Activated naive CD8-positive, alpha-beta T cell treated with anti-CD3 and anti-CD28 coated beads, Interleukin-2, amount 10 ng/mL, durations not matched to agents 7 days and 5 days (primary cell): ENCODE data around the gene LGALS3BP. TPM values are rescaled to one million over a fixed set of nuclear protein-coding genes. Genes with fewer than 3 reads are reported as not detected.

Experiments used
- ATAC-seq: fragments of 150-1000 bp; cut with Tn5 transposase; one replicate; pipeline ENCODE4 v1.10.0; 2021; ENCODE audit warnings: low read depth, moderate library complexity
- POLR2A ChIA-PET: fragments of 350-600 bp; sonication (Branson Sonifier 250); formaldehyde crosslinking; loops from one replicate; lab custom pipeline; 2021; ENCODE audit warnings: antibody characterized with exemption; lab: Charles Lee
- DNase-seq: peaks from one replicate; pipeline ENCODE4 v3.0.0; 2021
- H3K27ac Mint-ChIP-seq: one replicate; pipeline ENCODE4 v1.8.0; 2022; ENCODE audit warnings: mild to moderate bottlenecking, mixed read lengths
- H3K27me3 Mint-ChIP-seq: one replicate; pipeline ENCODE4 v1.8.0; 2022; ENCODE audit warnings: mild to moderate bottlenecking, moderate library complexity, mixed read lengths
- H3K36me3 Mint-ChIP-seq: one replicate; pipeline ENCODE4 v1.8.0; 2021; ENCODE audit warnings: mild to moderate bottlenecking, mixed read lengths
- H3K4me1 Mint-ChIP-seq: one replicate; pipeline ENCODE4 v1.8.0; 2021; ENCODE audit warnings: mixed read lengths
- H3K4me3 Mint-ChIP-seq: one replicate; pipeline ENCODE4 v1.8.0; 2022; ENCODE audit warnings: mild to moderate bottlenecking, moderate library complexity, mixed read lengths
- H3K9me3 Mint-ChIP-seq: one replicate; pipeline ENCODE4 v1.8.0; 2021; ENCODE audit warnings: mixed read lengths
- total RNA-seq, 2 experiments: library from RNA; stranded (reverse); gene quantifications; one replicate each; pipeline ENCODE4 v1.2.3, GENCODE V29; 2021

Gene LGALS3BP
- total RNA-seq, 2 experiments from 2014 or later = 193 to 222 TPM

DNA sequence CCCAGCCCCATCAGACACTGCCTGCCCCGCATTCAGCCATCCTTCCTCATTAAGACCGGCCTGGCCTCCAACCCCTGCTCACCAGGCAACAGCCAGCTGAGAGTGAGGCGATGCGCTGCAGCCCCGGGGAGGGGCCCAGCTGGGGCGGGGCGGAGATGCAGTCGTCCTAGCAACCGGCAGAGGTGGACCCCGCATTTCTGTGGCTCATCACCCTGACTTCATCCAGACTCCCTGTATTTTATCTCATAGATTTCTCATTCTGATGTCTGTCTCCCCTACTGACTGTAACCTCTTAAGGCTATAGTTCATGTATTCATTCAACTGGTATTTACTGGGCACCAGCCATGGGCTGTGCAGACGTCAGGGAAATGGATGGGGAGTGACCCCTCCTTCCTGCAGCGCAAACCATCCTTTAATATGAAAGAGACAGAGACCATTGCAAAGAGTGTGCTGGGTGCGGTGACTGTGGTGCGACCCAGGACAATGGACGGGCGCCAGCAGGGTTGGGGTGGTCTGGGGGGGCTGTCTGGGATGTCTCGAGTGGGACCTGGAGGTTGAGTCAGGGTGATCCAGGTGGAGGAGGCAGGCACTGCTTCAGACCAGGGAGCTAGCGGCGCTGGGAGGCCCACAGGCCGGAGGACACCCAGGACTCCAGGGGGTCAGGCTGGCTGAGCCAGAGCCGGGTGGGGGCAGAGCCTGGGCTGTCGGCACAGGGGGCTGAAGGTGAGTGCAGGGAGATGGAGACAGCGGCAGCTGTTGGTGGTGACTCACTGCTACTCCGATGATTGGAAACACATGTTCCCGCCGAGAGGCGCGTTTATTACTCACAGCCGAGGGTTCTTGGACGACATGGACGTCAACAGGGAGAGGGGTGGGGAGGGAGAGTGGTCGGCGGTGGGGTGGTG, 44.1 kb downstream of the LGALS3BP start:
- Mint-ChIP-seq H3K9me3 (no peaks in the 10 kb centered on the region), H3K27me3 (no peaks in the 10 kb centered on the region), H3K27ac (no peak overlapping the region), H3K4me3 (no peak overlapping the region), H3K4me1 (peaks cover 2% of the 10 kb centered on the region), H3K36me3 (no peaks in the 10 kb centered on the region)
- POLR2A ChIA-PET = no interaction called here
- ATAC-seq (no peak), DNase-seq (no peak)

DNA sequence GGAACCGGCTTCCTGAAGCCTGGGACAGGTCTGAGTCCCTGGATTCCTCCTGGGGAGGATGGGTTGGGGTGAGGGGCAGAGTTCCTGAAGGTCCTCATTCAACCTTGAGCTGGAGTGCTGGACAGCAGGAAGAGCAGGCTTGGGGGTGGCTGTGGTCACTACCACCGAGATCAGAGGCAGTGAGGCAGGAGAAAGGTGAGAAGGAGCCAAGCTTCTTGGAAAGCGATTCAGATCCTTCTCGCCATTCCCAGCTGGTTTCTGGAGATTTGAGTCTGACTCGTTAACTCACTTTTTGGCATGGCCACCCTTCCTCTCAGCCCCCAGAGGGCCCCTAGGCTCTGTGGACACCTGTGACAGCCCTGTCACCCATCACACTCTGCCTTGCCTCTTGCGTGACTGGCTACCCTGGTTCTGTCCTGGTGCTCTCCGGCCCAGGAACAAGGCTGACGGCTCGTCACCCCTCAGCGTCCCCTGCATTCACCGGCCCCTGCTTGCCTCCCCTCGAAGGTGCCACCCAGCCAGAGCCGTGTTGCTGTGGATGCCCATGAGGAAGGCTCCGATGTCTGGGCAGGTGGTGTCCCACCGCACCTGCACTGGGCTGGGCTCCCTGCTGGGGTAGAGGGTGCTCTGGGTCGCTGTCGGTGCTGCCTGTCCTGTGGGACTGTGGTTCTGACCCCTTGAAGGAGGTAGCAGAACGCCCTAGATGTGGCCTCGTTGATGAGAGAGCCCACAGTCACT, 44.9 kb downstream of the LGALS3BP start:
- no peak overlapping the region for H3K27ac Mint-ChIP-seq
- no peaks in the 10 kb centered on the region for H3K27me3 Mint-ChIP-seq

DNA sequence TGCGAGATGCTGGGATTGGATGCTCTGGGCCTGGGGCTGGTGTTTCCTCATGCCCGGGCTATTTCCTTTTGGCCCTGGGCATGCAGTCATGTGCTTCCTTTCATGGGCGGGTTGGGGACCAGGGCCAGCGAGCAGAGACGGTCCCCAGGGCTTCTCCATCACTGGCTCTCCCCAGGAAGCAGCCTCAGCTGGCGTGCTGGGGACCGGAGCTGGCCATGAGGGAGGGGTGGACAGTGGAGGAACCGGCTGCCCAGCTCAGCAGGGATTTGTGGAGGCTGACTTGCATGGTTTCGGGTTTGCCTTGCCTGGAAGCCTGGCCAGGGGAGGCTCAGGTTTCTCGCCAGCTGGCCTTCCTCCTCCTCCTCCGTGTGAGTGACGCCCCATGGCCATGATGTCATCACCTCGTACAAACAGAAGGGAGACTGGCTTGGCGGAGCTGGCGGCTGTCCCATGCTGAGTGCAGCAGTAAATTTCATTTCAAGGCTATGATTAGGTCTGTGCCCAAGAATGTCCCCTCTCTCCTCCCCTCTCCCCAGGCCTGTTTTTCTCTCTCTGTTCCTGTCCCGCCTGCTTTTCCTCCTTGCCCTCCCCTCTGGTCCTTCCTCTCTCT, 45.7 kb downstream of the LGALS3BP start:
- H3K9me3 Mint-ChIP-seq = no peaks in the 10 kb centered on the region
- no peaks in the 10 kb centered on the region for H3K36me3 Mint-ChIP-seq
- ATAC-seq = no peak
- H3K27me3 Mint-ChIP-seq = no peaks in the 10 kb centered on the region
- H3K4me3 Mint-ChIP-seq = no peak overlapping the region
- H3K4me1 Mint-ChIP-seq = peaks cover 2% of the 10 kb centered on the region
- no peak overlapping the region for H3K27ac Mint-ChIP-seq
- POLR2A ChIA-PET = no interaction called here
- no peak for DNase-seq

More for the DNA sequence above, 44.9 kb downstream of the LGALS3BP start:
- Mint-ChIP-seq H3K9me3 (no peaks in the 10 kb centered on the region), H3K4me3 (no peak overlapping the region), H3K4me1 (peaks cover 2% of the 10 kb centered on the region), H3K36me3 (no peaks in the 10 kb centered on the region)
- DNase-seq = no peak
- POLR2A ChIA-PET = no interaction called here
- no peak for ATAC-seq

DNA sequence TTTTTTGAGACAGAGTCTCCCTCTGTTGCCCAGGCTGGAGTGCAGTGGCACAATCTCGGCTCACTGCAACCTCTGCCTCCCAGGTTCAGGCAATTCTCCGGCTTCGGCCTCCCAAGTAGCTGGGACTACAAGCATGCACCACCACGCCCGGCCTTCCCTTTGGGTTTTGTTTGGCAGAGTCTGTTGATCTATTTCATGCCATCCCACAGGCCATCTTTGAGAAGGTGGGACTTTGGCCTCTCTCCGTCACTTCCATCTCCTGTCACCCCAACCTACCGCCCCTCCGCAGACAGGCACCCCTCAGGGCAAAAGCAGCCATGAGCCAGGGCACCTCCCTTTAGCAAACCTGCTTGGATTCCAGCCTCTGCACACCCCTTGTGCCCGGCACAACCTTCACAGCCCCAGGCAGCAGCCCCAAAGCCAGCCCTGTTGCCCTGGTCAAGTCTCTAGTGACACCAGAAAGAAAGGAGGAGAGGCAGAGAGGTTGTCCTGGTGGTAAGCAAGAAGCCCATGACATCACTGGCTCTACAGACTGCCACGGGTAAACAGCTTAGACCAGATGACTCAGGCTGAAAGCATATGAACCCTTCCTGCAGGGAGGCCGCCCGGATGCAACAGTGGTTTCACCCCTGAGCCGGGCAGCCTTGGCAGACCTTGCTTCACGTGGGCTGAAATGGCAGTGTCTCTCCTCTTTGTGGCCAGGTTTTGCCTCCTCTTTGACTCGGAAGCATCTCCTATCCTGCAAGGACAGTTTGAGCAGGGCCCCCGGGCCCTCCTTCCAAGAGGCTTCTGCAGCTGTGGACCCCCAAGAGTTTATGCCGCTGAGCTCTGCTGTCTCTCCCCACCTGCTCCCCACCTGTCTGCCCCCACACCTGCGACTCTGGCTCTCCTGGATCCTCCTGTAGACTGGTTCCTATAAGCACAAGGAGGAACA, 46.4 kb downstream of the LGALS3BP start:
- DNase-seq (no peak), ATAC-seq (peak; percentile 85)
- peaks cover 3% of the 10 kb centered on the region for H3K4me1 Mint-ChIP-seq
- peaks cover 4% of the 10 kb centered on the region for H3K27me3 Mint-ChIP-seq
- peak overlapping the region; percentile 66 for H3K27ac Mint-ChIP-seq
- H3K4me3 Mint-ChIP-seq = peak overlapping the region; percentile 1
- H3K9me3 Mint-ChIP-seq = no peaks in the 10 kb centered on the region
- H3K36me3 Mint-ChIP-seq = no peaks in the 10 kb centered on the region
- POLR2A ChIA-PET = no interaction called here

DNA sequence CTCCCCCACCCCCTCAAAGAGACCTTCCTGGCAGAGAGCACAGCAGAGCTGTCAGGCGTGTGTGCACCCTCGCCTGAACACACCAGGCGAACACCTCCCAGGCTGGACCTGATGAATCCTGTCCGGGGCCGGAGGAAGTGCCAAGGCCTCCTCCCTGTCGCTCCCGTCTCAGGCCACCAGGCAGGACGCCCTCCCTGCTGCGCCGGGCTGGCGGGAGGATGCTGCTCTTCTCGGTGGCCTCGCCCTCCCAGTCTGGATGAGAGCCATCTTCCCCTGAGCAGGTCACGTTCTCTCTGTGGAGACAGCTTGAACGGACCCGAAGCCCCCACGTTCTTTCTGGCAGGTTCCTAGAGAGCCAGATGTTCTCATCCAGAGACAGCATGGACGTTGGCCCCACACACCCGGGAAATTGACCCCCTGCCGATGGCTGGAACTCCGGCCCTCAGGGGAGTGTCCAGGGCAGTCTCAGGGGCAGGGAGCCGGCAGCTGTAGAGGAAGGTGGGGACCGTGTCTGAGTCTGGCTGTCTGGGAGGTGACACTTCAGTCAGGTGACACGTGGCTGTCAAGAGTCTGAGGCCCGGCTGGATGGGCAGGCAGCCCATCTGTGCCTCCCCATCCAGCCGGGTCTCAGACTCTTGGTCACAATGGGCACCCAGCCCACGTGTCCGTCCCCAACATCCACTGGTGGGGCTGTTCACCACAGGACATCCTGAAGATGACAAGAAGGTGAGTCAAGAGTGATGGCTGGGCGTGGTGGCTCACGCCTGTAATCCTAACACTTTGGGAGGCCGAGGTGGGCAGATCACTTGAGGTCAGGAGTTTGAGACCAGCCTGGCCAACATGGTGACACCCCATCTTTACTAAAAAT, 49.6 kb downstream of the LGALS3BP start:
- DNase-seq (no peak), ATAC-seq (no peak)
- no peaks in the 10 kb centered on the region for H3K9me3 Mint-ChIP-seq
- peaks cover 3% of the 10 kb centered on the region for H3K4me1 Mint-ChIP-seq
- H3K36me3 Mint-ChIP-seq = no peaks in the 10 kb centered on the region
- no peak overlapping the region for H3K27ac Mint-ChIP-seq
- H3K27me3 Mint-ChIP-seq = peaks cover 12% of the 10 kb centered on the region
- no peak overlapping the region for H3K4me3 Mint-ChIP-seq
- POLR2A ChIA-PET = no interaction called here

DNA sequence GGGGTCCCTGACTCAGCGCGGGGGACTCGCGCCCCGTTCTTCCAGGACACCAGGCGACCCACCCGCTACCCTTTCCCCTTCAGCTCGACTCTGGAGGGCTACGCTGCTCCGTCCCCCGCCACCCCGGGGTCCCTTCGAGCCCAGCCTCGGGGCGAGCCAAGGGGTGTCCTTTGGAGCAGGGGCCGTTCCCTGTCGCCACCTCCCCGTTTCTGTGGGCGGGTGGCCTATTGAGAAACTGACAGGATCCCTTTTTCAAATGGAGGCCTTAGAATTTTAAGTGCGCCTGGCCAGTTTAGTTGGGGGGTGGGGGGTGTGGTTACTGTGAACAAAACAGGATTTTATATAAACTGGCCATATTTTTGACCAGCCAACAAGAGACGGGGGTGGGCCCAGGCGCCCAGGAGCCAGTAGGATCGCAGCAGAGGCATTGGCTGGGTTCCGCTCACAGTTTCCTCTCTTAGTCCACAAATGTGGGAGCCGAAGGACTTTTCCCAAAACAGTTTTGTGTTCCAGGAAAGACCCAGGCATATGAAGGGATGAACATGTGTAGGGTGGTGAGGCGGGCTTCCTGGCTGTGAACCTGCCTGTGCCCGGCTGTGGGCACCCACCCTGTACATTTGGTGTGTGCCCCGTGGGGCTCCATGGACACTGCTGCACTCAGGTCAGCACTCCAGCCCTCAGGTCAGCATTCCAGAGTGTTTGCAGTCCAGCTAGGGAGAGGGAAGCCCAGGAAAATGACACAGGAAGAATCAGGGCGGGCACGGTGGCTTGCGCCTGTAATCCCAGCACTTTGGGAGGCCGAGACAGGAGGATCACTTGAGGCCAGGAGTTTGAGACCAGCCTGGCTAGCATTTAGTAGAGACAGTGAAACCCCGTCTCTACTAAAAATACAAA, 53.8 kb downstream of the LGALS3BP start:
- peaks cover 17% of the 10 kb centered on the region for H3K27me3 Mint-ChIP-seq
- H3K27ac Mint-ChIP-seq = no peak overlapping the region
- DNase-seq = no peak
- no peak overlapping the region for H3K4me3 Mint-ChIP-seq
- H3K36me3 Mint-ChIP-seq = no peaks in the 10 kb centered on the region
- H3K4me1 Mint-ChIP-seq = peaks cover 11% of the 10 kb centered on the region
- no peak for ATAC-seq
- POLR2A ChIA-PET = interaction anchor here (0.7 kb wide), 1 partner anchor 184 kb away, joined by 4 read pairs; no protein-coding TSS in a partner anchor
- H3K9me3 Mint-ChIP-seq = no peaks in the 10 kb centered on the region

DNA sequence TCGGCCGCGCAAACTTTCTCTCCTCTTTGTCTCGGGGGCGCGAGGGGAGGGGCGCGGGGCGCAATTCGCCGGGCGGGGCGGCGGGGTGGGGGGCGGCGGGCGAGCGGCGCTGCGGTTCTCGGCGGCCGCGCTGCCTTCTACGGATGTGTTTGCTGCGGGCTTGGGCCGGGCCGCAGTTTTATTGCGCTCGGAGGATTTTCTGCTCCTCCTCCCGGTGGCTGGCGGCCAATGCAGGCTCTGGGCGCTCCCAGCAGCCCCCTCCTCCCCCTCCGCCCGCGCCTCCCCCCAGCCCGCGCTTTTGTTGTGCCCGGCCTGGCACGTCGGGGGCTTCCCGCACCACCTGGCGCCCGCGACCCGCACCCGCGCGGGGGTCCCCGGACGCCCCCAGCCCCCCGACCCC, 54.5 kb downstream of the LGALS3BP start, which contains the start of gene TIMP2:
TSS of gene TIMP2 (minus strand) at position 154 of the 400 bp plus-strand sequence. CDS start 299 bp downstream, outside the sequence.
- H3K27ac Mint-ChIP-seq = no peak within 1 kb of the TSS
- peak within 1 kb of the TSS; percentile 79 for H3K4me3 Mint-ChIP-seq
- H3K27me3 Mint-ChIP-seq = peaks cover 17% of the 10 kb centered on the region
- DNase-seq (peak; percentile 73), ATAC-seq (peak; percentile 65)
- H3K4me1 Mint-ChIP-seq = peaks cover 11% of the 10 kb centered on the region
- H3K36me3 Mint-ChIP-seq = no peaks in the 10 kb centered on the region
- POLR2A ChIA-PET = interaction anchor here (0.7 kb wide), 2 partner anchors 43 to 183 kb away, joined by 3 to 4 read pairs; no protein-coding TSS in a partner anchor
- H3K9me3 Mint-ChIP-seq = no peaks in the 10 kb centered on the region

DNA sequence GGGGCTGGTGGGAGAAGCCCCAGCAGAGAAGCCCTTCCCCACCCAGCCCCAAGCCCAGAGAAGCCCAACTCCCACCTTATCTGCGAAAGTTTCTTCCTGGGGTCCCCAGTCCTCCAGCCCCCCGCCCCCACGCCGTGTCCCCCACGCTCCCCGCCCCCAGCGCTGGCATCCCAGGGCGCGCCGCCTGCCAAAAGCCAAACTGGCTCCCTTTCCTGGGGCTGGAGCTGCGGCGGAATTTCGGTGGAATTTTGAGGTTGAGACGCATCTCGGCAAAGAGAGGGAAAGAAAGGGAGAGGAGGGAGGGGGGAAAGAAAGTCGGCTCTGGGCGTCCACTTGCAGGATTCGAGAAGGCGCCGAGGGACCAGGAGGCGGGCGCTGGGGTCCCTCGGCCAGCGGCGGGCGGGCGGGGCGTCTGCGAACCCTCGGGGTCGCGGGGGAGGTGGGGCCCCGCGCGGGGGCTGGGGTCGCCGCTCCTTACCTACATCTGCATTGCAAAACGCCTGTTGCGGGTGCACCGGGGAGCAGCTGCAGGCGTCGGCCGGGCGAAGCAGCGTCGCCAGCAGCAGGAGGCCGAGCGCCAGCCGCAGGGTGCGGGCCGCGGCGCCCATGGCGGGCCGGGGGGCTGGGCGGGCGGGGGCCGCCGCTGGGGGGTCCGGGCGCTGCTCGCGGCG, 55.1 kb downstream of the LGALS3BP start:
- DNase-seq (no peak), ATAC-seq (peak; percentile 6)
- Mint-ChIP-seq H3K4me1 (peaks cover 11% of the 10 kb centered on the region), H3K27me3 (peaks cover 18% of the 10 kb centered on the region), H3K27ac (no peak overlapping the region), H3K4me3 (peak overlapping the region; percentile 79), H3K9me3 (no peaks in the 10 kb centered on the region), H3K36me3 (no peaks in the 10 kb centered on the region)
- POLR2A ChIA-PET = interaction anchor here (0.7 kb wide), 1 partner anchor 42 kb away, joined by 3 read pairs; no protein-coding TSS in a partner anchor

DNA sequence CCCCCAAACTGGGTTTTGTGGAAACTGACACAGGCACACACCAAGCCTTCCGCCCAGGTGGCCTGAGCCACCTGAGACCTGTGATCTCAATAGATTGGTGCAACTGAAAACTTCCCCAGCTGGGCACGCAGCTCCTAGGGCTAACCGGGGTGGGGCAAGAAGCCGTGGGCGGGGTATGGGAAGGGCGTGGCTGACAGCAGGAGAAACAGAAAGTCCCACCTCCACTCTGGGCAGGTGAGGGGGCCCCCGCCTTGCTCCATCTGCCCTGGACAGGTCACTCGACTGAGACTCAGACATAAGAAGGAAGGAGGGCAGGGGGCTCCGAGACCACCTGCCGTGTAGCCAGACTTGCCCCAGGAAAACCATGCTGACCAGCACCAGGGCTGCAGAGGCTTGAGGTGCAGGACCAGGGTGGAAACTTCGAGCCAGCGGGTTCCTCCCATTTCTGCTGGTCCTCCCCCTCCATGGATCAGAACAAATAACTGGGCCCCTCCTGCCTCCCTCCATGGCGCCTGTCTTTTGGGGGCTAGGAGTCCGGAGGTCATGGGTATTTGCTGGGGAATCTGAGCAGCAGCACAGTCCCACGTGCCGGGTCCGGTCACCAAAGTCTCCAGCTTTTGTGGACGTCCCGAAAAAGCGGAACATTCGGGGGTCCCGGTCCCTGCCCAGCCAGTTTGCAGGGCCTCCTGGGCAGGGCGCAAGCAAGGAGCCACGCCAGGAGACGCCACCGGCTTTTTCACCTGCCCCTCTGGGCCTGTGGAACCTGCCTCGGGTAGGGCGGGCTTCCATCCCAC, 55.9 kb downstream of the LGALS3BP start:
- no peaks in the 10 kb centered on the region for H3K9me3 Mint-ChIP-seq
- POLR2A ChIA-PET = interaction anchor here (1.2 kb wide), 1 partner anchor 35 kb away, joined by 3 read pairs; no protein-coding TSS in a partner anchor
- no peaks in the 10 kb centered on the region for H3K36me3 Mint-ChIP-seq
- peak overlapping the region; percentile 79 for H3K4me3 Mint-ChIP-seq
- DNase-seq (peak; percentile 73), ATAC-seq (peak; percentile 74)
- H3K4me1 Mint-ChIP-seq = peaks cover 9% of the 10 kb centered on the region
- H3K27ac Mint-ChIP-seq = peak overlapping the region; percentile 82
- peaks cover 18% of the 10 kb centered on the region for H3K27me3 Mint-ChIP-seq
